Uterus (tissue), 4 donors: Measurements from ENCODE around the gene POU2AF3. TPM values are rescaled to one million over a fixed set of nuclear protein-coding genes. Genes with fewer than 3 reads are reported as not detected.

ENCODE experiments used
- DNase-seq, 2 donors: peaks; one replicate each; pipeline ENCODE4 v3.0.0-alpha.2; 2019 to 2020
- H3K27ac ChIP-seq, 2 donors: fragments of 200-600 bp; sonication (generic); 1 replicate in 1 of 2; 2 replicates in 1 of 2; pipeline ENCODE4 v1.5.1; 2016 to 2018
- H3K27me3 ChIP-seq, 2 donors: fragments of 200-600 bp; sonication (generic); one replicate each; pipeline ENCODE4 v1.5.1; 2018 to 2019; ENCODE audit warnings: control low read depth in 1 of 2
- H3K36me3 ChIP-seq, 2 donors: fragments of 200-600 bp; sonication (generic); one replicate each; pipeline ENCODE4 v1.5.1; 2019; ENCODE audit warnings: control low read depth in 1 of 2
- H3K4me1 ChIP-seq, 2 donors: fragments of 200-600 bp; sonication (generic); one replicate each; pipeline ENCODE4 v1.5.1; 2018 to 2019; ENCODE audit warnings: control low read depth in 1 of 2
- H3K4me3 ChIP-seq, 2 donors: fragments of 200-600 bp; sonication (generic); 1 replicate in 1 of 2; 2 replicates in 1 of 2; pipeline ENCODE4 v1.5.1; 2018 to 2019; ENCODE audit warnings: mild to moderate bottlenecking in 1 of 2
- H3K9me3 ChIP-seq, 2 donors: fragments of 200-600 bp; sonication (generic); one replicate each; pipeline ENCODE4 v1.5.1; 2019; ENCODE audit warnings: control low read depth in 1 of 2
- CTCF ChIP-seq, 4 experiments: fragments of 200-600 bp in 2 of 4; fragments of 450-650 bp in 2 of 4; sonication (generic) in 2 of 4; IDR thresholded peaks; one replicate each; pipeline ENCODE4 v1.5.1; 2016 to 2019; ENCODE audit warnings: antibody characterized with exemption in 4 of 4, mild to moderate bottlenecking in 2 of 4, moderate library complexity in 1 of 4
- POLR2A ChIP-seq, 2 donors: fragments of 450-650 bp; IDR thresholded peaks; one replicate each; pipeline ENCODE4 v1.6.1; 2016; ENCODE audit warnings: antibody characterized with exemption in 2 of 2, mild to moderate bottlenecking in 1 of 2, moderate library complexity in 1 of 2
- intact Hi-C: fragments of 100-400 bp; cut with DNase I; formaldehyde crosslinking; loops from one replicate; pipeline ENCODE4 v1.15.1; 2023; ENCODE audit warnings: low total_unique reads
- total RNA-seq, 4 donors: library from RNA; depleted of rRNA in 3 of 4; stranded (reverse); fragments of >200 nt in 3 of 4; gene quantifications; one replicate each; pipeline versions ENCODE4 v1.1.0 to v1.2.4, GENCODE V29; 2014 to 2023
- donor health status: DM: yes; HTN: yes; CAD: no.

The POU2AF3 gene
- total RNA-seq, 4 donors from 2014 or later, result 0.97 to 13.2 (median 6.2) TPM

- intact Hi-C loops, result no loop called here
- peak overlapping the region; percentile 87 to 94 for H3K27ac ChIP-seq
- H3K4me1 ChIP-seq, result no peaks in the 10 kb centered on the region
- no peaks in the 10 kb centered on the region for H3K36me3 ChIP-seq
- peak overlapping the region; percentile 53 to 66 for H3K4me3 ChIP-seq
- no peak for TF ChIP-seq POLR2A (IDR thresholded peaks at IDR 0.05)
- peak; percentile 43 to 78 (median 72) for TF ChIP-seq CTCF (IDR thresholded peaks at IDR 0.05)
- H3K9me3 ChIP-seq, result no peaks in the 10 kb centered on the region
- no peaks in the 10 kb centered on the region for H3K27me3 ChIP-seq
- peak; percentile 60 to 79 for DNase-seq
These were observed 1.0 kb downstream of the POU2AF3 start for GRCh38 chr11:111299101-111300026.

- no peak overlapping the region for H3K27ac ChIP-seq
- H3K36me3 ChIP-seq, result no peaks in the 10 kb centered on the region
- no peak overlapping the region for H3K4me3 ChIP-seq
- H3K9me3 ChIP-seq, result no peaks in the 10 kb centered on the region
- DNase-seq, result no peak
- no peaks in the 10 kb centered on the region for H3K27me3 ChIP-seq
- intact Hi-C loops, result no loop called here
- TF ChIP-seq CTCF (IDR thresholded peaks at IDR 0.05), result no peak
- TF ChIP-seq POLR2A (IDR thresholded peaks at IDR 0.05), result no peak
- no peaks in the 10 kb centered on the region for H3K4me1 ChIP-seq
These were observed 2.2 kb downstream of the POU2AF3 start for GRCh38 chr11:111300569-111300968.

GRCh38 chr11:111301004-111301841 lies 2.9 kb downstream of the POU2AF3 start:
- Histone ChIP-seq H3K27ac (no peak overlapping the region), H3K4me1 (no peaks in the 10 kb centered on the region), H3K27me3 (no peaks in the 10 kb centered on the region), H3K4me3 (no peak overlapping the region), H3K36me3 (no peaks in the 10 kb centered on the region), H3K9me3 (no peaks in the 10 kb centered on the region)
- DNase-seq, result no peak
- TF ChIP-seq CTCF (IDR thresholded peaks at IDR 0.05) (no peak), POLR2A (IDR thresholded peaks at IDR 0.05) (no peak)
- intact Hi-C loops, result no loop called here

GRCh38 chr11:111301842-111302118 lies 3.4 kb downstream of the POU2AF3 start:
- Histone ChIP-seq H3K9me3 (no peaks in the 10 kb centered on the region), H3K27me3 (no peaks in the 10 kb centered on the region), H3K4me1 (no peaks in the 10 kb centered on the region), H3K36me3 (no peaks in the 10 kb centered on the region), H3K27ac (no peak overlapping the region), H3K4me3 (no peak overlapping the region)
- no peak for DNase-seq
- intact Hi-C loops, result no loop called here
- TF ChIP-seq POLR2A (IDR thresholded peaks at IDR 0.05) (no peak), CTCF (IDR thresholded peaks at IDR 0.05) (no peak)

- H3K27ac ChIP-seq, result peak overlapping the region; percentile 4 to 8
- H3K27me3 ChIP-seq, result no peaks in the 10 kb centered on the region
- no peaks in the 10 kb centered on the region for H3K36me3 ChIP-seq
- no peak for DNase-seq
- no peak overlapping the region for H3K4me3 ChIP-seq
- intact Hi-C loops, result no loop called here
- no peaks in the 10 kb centered on the region for H3K4me1 ChIP-seq
- H3K9me3 ChIP-seq, result no peaks in the 10 kb centered on the region
- no peak for TF ChIP-seq CTCF (IDR thresholded peaks at IDR 0.05)
- TF ChIP-seq POLR2A (IDR thresholded peaks at IDR 0.05), result no peak
These were observed 4.0 kb downstream of the POU2AF3 start for GRCh38 chr11:111302298-111302697.
